PC-9 (cell line): ENCODE results near the gene TRAF1. TPM values are rescaled to one million over a fixed set of nuclear protein-coding genes. Genes with fewer than 3 reads are reported as not detected.

Experiments
- BruUV-seq: library from RNA; stranded (reverse); fragments of 400-500 nt; replicated peaks from 2 replicates; lab custom pipeline; 2021; lab: Mats Ljungman, UMichigan
- CTCF ChIA-PET: fragments of 300-600 bp; sonication (Branson Sonifier 250); formaldehyde crosslinking; loops from one replicate; lab custom pipeline; 2022; ENCODE audit warnings: antibody characterized with exemption; lab: Charles Lee
- POLR2A ChIA-PET: fragments of 300-600 bp; sonication (Branson Sonifier 250); formaldehyde crosslinking; loops from one replicate; lab custom pipeline; 2022; ENCODE audit warnings: antibody characterized with exemption; ENCODE audit not compliant: unreplicated experiment; lab: Charles Lee
- DNase-seq, 2 experiments: peaks; one replicate each; pipeline versions ENCODE4 v3.0.0 to v3.0.0-alpha.2; 2015 to 2022; ENCODE audit warnings: mixed read lengths in 1 of 2
- H2AFZ ChIP-seq: fragments of 200-600 bp; sonication (generic); 2 replicates; pipeline ENCODE4 v1.8.1; 2017; ENCODE audit warnings: antibody characterized with exemption
- H3F3A ChIP-seq: fragments of 200-600 bp; sonication (generic); 2 replicates; pipeline ENCODE4 v1.8.1; 2017; ENCODE audit warnings: antibody characterized with exemption, mild to moderate bottlenecking, low read depth; ENCODE audit not compliant: insufficient read depth
- H3K27ac ChIP-seq: fragments of 200-600 bp; sonication (generic); 2 replicates; pipeline ENCODE4 v1.6.1; 2016; ENCODE audit warnings: mixed run types
- H3K27me3 ChIP-seq: fragments of 200-600 bp; sonication (generic); 2 replicates; pipeline ENCODE4 v1.6.1; 2016; ENCODE audit warnings: low read depth, mixed run types; ENCODE audit not compliant: insufficient read depth
- H3K36me3 ChIP-seq: fragments of 200-600 bp; sonication (generic); 2 replicates; pipeline ENCODE4 v1.6.1; 2016; ENCODE audit warnings: low read depth, mixed run types
- H3K4me1 ChIP-seq: fragments of 200-600 bp; sonication (generic); replicated peaks from 2 replicates; pipeline ENCODE4 v1.6.1; 2016; ENCODE audit warnings: mixed run types; ENCODE audit not compliant: insufficient read depth
- H3K4me2 ChIP-seq: fragments of 200-600 bp; sonication (generic); 2 replicates; pipeline ENCODE4 v1.6.1; 2017; ENCODE audit warnings: mixed run types
- H3K4me3 ChIP-seq: fragments of 200-600 bp; sonication (generic); 2 replicates; pipeline ENCODE4 v1.6.1; 2016; ENCODE audit warnings: mixed run types
- H3K79me2 ChIP-seq: fragments of 200-600 bp; sonication (generic); 2 replicates; pipeline ENCODE4 v1.6.1; 2017; ENCODE audit warnings: low read depth, mixed run types
- H3K9me2 ChIP-seq: fragments of 200-600 bp; sonication (generic); 2 replicates; pipeline ENCODE4 v1.8.1; 2017; ENCODE audit warnings: mild to moderate bottlenecking; ENCODE audit not compliant: insufficient read depth
- H3K9me3 ChIP-seq: fragments of 200-600 bp; sonication (generic); 2 replicates; pipeline ENCODE4 v1.8.1; 2016; ENCODE audit warnings: low read depth; ENCODE audit not compliant: insufficient read depth
- H4K20me1 ChIP-seq: fragments of 200-600 bp; sonication (generic); 2 replicates; pipeline ENCODE4 v1.8.1; 2017; ENCODE audit not compliant: insufficient read depth
- CTCF ChIP-seq: fragments of 200-600 bp; sonication (generic); conservative IDR thresholded peaks from 2 replicates; pipeline ENCODE4 v1.6.1; 2017; ENCODE audit warnings: mixed run types, antibody characterized with exemption, mild to moderate bottlenecking, moderate library complexity
- EZH2 ChIP-seq: fragments of 200-600 bp; sonication (generic); IDR thresholded peaks from 2 replicates; pipeline ENCODE4 v1.8.0; 2017; ENCODE audit warnings: antibody characterized with exemption, low read depth
- intact Hi-C: fragments of 100-400 bp; cut with micrococcal nuclease; formaldehyde crosslinking; loops from one replicate; pipeline ENCODE4 v1.10.0; 2022; ENCODE audit not compliant: unreplicated experiment
- total RNA-seq: library from RNA; stranded (reverse); gene quantifications from 2 replicates; pipeline ENCODE4 v1.2.3, GENCODE V29; 2021

Gene TRAF1
- total RNA-seq, 1 experiment from 2014 or later = 2.7 TPM

GRCh38 chr9:120916588-120916987, 10.0 kb downstream of the TRAF1 start:
- no peaks in the 10 kb centered on the region for H3F3A ChIP-seq
- no peaks in the 10 kb centered on the region for H3K27me3 ChIP-seq
- ChIA-PET CTCF (no interaction called here), POLR2A (no interaction called here)
- no peaks in the 10 kb centered on the region for H3K79me2 ChIP-seq
- H3K4me1 ChIP-seq = no peaks in the 10 kb centered on the region
- H2AFZ ChIP-seq = no peak overlapping the region
- TF ChIP-seq EZH2 (no peak), CTCF (no peak)
- DNase-seq = no peak
- no peaks in the 10 kb centered on the region for H3K9me3 ChIP-seq
- no peak overlapping the region for H3K4me2 ChIP-seq
- no peaks in the 10 kb centered on the region for H3K36me3 ChIP-seq
- H3K9me2 ChIP-seq = no peaks in the 10 kb centered on the region
- no peak overlapping the region for H3K27ac ChIP-seq
- intact Hi-C loops = no loop called here
- H4K20me1 ChIP-seq = no peaks in the 10 kb centered on the region
- no peak overlapping the region for H3K4me3 ChIP-seq
- BruUV-seq = no TSS peak

GRCh38 chr9:120915854-120916470, 10.6 kb downstream of the TRAF1 start:
- ChIA-PET POLR2A (no interaction called here), CTCF (no interaction called here)
- H3K27ac ChIP-seq = no peak overlapping the region
- no peak overlapping the region for H2AFZ ChIP-seq
- H3F3A ChIP-seq = no peaks in the 10 kb centered on the region
- BruUV-seq = no TSS peak
- no peak overlapping the region for H3K4me3 ChIP-seq
- H4K20me1 ChIP-seq = no peaks in the 10 kb centered on the region
- no peaks in the 10 kb centered on the region for H3K79me2 ChIP-seq
- intact Hi-C loops = no loop called here
- H3K27me3 ChIP-seq = no peaks in the 10 kb centered on the region
- no peaks in the 10 kb centered on the region for H3K9me3 ChIP-seq
- TF ChIP-seq EZH2 (no peak), CTCF (no peak)
- DNase-seq = no peak
- no peaks in the 10 kb centered on the region for H3K4me1 ChIP-seq
- no peaks in the 10 kb centered on the region for H3K36me3 ChIP-seq
- H3K4me2 ChIP-seq = no peak overlapping the region
- no peaks in the 10 kb centered on the region for H3K9me2 ChIP-seq

GRCh38 chr9:120914953-120915352, 11.6 kb downstream of the TRAF1 start:
- Histone ChIP-seq H3K79me2 (no peaks in the 10 kb centered on the region), H4K20me1 (no peaks in the 10 kb centered on the region), H3K9me2 (no peaks in the 10 kb centered on the region), H3K4me2 (no peak overlapping the region), H3K4me3 (no peak overlapping the region), H3F3A (no peaks in the 10 kb centered on the region), H2AFZ (no peak overlapping the region), H3K9me3 (no peaks in the 10 kb centered on the region), H3K27me3 (no peaks in the 10 kb centered on the region), H3K27ac (no peak overlapping the region), H3K4me1 (peaks cover 7% of the 10 kb centered on the region), H3K36me3 (no peaks in the 10 kb centered on the region)
- POLR2A ChIA-PET = no interaction called here
- intact Hi-C loops = no loop called here
- DNase-seq = no peak
- TF ChIP-seq EZH2 (no peak), CTCF (no peak)
- no TSS peak for BruUV-seq
- CTCF ChIA-PET = no interaction called here
